ENCODE data around the gene RPL22.
"Not testable (repeated sequence)": the region's sequence is repeated elsewhere in the genome, so short reads cannot be mapped to it uniquely, and the experiment has no call there.

Gene RPL22

DNA sequence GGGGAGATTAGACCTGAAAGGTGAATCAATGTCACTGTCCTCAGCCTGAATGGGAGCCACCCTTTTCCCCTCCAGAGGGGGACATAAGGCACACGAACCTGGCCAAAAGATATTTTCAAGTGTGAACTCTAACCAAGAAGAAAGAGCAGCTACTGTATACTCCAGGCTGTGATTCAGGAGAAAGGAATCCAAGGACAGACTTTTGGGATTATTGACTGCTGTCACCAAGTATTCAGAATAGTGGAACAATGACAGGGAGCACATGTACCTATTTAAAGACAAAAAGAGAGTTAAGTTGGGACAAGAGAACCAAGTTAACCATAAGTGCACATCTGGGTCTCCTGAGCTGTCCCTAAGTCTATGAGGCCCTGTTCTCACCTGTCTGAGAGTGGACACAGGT, 34.0 kb upstream of the RPL22 start:
- no peak for DNase-seq

DNA sequence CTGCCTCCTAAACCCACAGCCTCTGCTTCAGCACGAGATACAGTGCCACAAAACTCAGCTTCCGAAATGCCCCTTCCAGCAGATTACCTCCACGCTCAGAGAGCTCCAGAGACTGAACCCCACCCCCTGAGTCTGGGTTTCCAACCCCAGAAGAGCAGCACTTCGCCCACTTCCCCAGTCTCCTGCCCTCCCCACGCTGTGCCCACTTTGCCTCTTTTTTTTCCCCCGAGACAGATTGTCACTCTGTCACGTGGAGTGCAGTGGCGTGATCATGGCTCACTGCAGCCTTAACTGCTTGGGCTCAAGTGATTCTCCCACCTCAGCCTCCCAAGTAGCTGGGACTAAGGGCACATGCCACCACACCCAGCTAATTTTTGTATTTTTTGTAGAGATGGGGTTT, 26.3 kb upstream of the RPL22 start:
- no peak for DNase-seq

DNA sequence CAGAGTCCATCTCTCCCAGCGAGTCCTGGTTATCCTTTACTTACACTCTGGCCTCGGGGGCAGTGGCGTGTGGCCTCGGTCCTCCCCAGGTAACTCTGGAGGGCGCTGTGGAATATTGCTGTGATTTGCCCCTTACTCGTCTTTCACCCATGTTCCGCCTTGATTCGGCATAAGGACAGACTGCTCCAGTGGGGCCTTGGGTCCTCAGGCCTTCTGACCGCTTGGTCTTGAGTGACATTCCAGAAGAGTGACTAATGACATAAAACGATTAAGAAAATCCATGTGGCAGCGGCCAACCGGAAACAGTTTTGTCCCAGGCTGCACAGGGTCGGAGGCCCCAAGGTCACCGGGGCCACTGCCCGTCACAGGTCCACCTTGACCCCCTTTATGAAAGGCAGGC, 25.3 kb upstream of the RPL22 start:
- DNase-seq = no peak

DNA sequence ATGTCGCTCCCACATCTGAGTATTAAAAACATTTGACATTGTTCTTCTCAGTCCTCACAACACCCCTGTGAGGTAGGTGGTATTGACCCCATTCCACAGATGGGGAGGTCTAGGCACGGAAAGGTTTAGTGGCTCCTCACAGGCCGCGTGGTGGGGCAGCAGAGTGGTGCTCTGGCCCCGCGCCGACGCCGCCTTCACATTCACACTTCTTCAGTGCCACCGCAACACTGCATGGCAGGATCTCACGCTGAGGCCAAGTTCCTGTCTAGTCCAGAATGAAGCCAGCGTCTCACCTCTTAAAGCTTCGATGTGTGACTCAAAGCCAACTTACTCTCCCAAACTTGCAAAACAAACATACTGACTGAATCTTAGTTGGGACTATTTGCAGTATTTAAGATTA, 24.2 kb upstream of the RPL22 start:
- DNase-seq = no peak

DNA sequence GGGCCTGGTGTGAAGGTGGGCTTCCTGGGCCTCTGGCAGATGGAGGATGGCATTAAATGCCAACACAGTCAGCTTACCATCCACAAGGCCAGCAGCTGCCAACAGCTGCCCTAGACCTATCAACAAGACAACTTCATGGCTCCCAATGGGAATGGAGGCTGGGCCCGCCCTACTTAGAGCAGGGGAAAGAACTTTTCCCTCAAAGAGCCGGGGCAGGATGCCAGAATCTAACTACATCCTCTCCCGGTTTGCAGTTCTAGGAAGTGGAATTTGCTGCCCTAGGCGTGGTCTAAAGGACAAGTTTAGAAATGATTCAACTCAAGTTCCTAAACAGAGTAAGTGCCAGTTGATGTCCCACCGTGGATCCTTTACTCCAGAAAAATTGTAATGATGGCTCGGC, 23.2 kb upstream of the RPL22 start:
- no peak for DNase-seq

DNA sequence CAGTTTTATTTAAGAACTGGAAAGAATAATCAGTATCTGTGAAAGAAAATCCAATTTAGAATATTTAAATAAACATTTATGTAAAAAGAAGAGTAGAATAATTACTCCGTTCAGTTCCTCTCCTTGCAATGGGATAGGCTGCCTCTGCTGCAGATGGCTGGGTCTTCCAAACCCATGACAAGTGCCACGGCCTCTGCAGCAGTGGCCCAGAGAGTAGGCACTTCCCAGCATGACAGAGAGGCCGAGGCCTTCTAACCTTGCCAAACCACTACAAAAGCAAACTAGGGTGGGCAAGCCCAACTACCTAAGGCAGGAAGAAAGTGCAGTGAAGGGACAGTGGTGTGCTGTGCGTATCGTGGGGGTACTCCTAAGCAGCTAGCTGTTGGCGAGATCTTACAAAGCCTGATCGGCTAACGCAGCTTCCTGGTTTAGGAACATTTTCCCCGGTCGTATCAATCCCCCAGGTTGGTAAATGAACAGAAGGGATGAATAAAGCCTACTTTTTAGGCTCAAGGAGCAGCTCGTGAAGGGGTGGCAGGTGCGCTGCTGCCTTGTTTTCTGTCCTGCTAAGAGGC, 21.9 kb upstream of the RPL22 start:
- no peak for DNase-seq

DNA sequence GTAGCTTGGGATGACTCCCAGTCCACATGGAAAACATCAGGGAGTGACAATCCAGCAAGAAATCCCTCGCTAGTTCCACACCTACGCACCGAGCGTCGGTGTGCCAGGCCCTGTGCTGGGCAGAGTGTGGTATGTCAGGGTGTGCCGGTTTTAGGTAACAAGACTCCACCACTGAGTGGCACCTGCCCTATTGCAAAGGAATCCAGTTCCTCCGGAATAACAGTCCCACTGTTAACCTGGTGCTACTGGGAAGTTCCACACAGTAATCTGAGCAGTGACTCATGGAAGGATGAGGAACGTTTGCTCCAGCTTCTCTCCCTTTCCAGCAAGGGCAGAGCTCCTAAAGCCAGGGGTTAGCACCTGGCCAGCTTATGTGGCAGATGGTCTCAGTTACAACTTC, 20.8 kb upstream of the RPL22 start:
- DNase-seq = no peak

DNA sequence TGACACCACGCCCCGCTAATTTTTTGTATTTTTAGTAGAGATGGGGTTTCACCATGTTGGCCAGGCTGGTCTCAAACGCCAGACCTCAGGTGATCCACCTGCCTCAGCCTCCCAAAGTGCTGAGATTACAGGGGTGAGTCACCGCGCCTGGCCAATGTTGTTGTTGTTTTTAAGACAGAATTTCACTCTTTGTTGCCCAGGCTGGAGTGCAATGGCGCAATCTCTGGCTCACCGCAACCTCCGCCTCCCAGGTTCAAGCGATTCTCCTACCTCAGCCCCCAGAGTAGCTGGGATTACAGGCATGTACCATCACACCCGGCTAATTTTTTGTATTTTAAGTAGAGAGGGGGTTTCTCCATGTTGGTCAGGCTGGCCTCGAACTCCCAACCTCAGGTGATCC, 20.2 kb upstream of the RPL22 start:
- not testable (repeated sequence) for DNase-seq

DNA sequence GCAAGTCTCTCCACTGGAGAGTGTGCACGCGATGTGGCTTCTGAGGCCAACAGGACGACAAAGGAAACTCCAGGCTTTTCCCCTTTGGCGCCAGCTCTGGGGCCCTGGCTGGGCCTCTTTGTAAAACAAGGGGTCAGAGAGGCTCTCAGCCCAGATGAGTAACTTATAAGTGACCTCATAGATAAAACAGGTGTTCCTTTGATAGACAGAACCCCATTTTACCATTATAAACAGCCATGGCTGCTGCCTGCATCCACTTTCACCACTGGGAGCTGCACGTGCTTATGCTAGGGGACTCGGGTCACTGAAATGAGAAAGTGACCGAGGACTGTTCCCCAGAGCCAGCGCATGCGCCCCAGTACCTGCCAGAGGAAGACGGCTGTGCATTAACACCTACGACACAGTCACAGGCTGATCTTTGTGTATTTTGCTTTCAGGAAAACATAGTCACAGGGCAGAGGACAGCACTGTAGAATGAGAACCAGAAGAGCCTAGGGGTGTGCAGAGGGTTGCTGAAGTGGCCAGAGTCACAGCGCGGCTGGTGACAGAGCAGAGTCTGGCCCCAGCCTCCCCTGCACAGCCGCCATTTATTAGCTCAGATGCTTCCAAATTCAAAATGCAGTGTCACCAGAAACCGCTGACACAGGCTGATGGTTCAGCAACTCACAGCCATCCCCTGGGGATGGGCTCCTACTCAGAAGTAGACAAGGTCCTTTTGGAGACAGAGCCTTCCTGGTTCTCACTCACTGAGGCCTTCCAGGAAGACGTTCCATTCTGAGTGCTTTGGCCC, 19.2 kb upstream of the RPL22 start:
- DNase-seq = no peak

DNA sequence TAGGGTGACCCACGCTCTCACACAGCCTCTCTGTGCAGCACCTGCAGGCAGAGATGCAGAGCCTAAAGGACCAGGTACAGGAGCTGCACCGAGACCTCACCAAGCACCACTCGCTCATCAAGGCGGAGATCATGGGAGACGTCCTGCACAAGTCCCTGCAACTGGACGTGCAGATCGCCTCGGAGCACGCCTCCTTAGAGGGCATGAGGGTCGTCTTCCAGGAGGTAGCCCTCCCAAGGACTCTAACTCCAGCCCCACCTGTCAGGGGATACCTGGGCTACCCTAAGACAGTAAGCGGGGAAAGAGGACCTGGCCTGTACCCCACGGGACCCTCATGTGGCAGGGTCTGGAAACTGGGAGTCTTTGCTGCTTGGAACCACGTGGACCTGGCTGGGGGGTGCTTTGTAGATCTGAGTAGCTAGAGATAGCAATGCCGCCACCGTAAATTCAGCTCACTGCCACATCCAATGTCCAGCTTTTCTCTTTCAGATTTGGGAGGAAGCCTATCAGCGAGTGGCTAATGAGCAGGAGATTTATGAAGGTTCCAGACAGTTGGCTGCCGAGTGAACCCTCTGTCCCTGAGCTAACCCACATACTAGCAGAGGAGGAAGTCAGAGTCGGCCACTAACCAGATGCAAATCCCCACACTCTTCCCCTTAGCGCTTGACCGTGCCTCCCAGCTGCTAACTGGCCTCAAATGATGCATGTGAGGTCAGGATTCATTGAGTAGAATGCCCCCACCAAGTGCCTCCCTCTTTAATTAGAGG, 13.0 kb upstream of the RPL22 start:
- DNase-seq = no peak

DNA sequence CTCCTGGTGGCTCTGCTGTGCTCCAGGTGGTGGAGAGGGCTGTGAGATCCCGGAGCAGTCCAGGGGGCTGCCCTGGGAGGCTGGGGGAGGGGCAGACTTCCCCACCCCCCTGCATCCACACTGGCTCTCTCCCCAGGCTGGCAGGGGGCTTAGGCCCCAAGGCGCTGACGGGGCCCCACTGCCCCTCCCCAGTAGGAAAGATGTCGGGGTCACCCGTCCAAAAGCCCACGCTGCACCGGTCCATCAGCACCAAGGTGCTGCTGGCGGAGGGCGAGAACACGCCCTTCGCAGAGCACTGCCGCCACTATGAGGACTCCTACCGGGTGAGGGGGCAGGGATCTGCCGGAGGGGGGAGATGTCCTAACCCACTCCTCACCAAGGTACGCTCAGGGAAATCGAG, 12.3 kb upstream of the RPL22 start:
- DNase-seq = no peak

DNA sequence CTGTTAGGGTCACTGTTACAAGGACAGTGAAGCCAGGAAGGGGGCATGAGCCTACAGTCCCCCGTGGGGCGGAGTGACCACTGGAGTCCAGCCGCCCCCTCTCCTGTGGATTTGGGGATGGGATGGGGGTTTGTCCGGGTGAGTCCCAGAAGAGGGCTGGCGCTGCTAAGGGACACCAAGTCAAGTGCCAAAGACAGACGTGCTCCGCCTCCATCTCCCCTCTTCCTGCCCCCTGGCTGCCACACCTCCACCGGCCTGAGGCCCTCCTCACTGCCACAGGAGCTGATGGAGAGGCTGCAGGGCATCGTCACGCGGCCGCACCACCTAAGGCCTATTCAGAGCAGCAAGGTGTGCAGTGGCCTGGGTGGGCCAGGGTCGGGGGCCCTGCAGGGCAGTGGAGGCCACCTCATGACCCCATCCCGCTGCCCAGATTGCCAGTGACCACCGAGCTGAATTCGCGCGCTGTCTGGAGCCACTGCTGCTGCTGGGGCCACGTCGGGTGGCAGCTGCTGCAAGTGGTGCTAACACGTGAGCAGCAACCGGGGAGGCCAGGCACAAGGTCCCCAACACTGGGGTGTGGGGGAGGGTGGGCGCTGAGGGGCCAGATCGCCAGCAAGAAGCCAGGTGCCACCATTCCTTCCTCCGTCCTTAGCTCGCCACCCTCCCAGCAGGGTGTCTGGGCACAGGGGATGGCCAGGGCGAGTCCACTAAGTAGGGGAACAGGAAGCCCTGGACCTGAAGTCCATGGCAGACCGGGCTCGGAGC, 11.4 kb upstream of the RPL22 start:
- DNase-seq = no peak

DNA sequence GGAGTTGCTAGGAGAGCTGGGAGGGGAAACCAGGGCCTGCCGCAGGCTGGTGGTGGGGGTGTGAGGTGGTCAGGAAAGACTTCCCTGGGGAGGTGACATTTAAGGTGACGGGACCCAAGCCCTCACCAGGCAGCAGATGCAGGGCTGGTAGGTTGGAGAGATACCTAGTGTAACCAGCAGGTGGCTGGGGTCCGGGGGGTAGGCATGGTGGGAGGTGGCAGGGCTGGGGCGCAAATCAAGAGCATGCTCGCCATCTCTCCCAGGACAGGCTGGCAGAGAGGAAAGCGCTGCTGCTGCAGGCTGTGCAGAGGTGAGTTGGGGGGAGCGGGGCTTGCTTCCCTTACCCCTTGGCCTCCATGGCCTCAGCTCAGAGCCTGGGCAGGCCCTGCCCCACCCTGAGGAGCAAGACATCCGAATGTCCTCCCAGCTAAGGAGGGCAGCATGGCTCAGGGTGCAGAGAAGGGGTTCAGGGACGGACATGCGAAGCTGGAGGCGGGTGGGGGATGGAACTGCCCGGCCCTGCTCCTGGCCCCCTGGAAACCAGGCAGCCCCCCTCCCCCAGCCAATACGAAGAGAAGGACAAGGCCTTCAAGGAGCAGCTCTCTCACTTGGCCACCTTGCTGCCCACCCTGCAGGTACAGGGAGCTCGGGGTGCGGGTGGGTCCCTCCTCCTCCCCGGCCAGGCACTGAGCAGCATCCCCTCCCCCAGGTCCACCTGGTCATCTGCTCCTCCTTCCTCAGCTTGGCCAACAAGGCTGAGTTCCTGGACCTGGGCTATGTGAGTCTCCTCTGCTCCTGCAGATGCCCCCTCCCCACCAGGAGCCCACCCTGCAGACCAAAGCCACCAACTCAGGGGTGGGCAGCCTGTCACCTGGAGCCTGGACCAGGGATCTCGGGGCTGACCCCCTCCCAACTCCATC, 10.5 kb upstream of the RPL22 start:
- no peak for DNase-seq

DNA sequence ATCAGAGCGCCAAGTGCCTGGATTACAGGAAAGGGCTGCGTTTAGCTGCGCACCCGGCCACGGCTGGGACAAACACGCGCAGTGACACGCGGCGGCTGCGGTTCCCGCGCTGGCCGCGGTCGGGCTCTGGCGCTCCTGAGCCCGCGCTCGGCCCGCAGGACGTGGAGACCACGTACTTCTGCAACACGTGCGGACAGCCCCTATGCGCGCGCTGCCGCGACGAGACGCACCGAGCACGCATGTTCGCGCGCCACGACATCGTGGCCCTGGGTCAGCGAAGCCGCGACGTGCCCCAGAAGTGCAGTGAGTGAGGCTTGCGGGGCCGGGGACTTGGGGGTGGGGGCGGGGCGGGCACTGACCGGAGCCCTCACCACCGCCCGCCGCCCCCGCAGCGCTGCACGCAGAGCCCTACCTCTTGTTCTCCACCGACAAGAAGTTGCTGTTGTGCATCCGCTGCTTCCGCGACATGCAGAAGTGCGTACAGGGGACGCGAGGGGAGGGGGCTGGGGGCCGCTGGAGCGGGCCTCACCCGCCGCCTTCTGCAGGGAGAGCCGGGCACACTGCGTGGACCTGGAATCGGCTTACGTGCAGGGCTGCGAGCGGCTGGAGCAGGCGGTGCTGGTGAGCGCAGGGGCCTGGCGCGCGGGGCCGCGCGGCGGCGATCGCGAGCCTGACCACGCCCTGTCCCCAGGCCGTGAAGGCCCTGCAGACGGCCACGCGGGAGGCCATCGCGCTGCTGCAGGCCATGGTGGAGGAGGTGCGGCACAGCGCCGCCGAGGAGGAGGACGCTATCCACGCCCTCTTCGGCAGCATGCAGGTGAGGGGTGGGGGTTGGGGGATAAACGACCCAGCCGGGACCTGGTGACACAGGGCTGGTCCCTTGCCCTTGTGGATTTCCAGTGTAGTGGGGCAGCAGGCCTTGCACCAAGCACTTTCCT, 9.6 kb upstream of the RPL22 start:
- DNase-seq = no peak

DNA sequence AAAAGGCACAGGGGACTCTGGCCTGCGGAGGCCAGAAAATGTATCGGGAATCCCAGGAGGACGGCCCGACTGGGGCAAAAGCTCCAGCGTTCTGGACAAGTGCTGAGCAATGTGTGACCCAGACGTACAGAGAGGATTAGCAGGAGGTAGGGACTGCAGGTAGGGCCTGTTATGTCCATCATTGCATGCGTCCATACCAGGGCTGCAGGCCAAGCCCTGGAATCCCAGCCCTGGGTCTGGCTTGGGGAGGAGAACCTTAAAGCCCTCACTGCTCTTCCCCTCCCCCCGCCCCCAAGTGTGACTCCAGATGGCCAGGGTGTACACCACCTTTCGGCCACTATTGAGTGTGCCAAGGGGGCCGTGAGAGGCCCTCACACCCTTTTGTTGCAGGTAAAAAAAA, 8.5 kb upstream of the RPL22 start:
- DNase-seq = no peak

DNA sequence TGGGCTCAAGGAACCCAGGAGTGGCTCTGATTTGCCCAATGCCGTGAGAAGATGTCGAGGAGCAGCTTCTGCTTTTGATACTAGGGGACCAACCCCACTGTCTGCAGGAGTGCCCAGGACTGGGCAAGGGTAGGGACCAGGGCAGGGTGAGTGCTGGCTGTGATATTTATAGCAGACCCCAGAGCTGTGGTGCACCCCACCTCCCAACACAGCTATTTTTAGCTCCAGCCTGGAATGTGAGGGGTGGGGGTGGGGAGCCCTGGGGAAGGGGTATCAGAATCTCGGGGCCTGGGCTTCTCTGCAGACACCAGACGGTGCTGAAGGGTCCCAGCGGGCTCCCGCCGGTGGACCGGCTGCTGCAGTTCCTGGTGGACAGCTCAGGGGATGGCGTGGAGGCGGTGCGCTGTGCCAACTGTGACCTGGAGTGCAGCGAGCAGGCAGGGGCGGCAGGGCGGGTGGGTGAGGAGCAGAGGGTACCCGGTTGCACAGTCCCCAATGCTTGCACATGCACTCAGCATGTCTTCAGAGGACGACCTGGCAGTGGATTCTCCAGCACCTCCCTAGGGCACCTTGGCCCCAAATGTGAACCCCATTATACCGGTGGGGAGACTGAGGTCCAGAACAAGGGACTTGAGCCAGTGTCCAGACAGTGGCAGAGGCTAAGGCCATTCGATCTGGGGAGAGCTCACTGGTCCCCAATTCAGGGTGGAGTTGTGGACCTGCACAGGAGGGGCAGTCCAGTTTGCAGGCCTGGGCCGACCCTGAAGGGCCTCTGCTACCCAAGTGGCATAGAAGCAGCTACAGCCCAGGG, 7.9 kb upstream of the RPL22 start:
- no peak for DNase-seq

DNA sequence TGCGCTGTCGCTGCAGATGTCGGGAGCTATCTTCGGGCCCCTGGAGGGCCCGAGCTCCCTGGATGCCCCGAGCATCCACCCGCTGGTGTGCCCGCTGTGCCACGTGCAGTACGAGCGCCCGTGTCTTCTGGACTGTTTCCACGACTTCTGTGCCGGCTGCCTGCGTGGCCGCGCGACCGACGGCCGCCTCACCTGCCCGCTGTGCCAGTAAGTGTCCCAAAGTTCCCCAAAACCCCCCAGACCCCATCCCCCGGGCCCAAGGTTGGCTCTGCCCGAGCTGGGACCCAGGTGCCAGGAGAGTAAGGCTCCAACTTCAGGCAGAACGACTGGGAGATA, 7.1 kb upstream of the RPL22 start:
- DNase-seq = no peak

DNA sequence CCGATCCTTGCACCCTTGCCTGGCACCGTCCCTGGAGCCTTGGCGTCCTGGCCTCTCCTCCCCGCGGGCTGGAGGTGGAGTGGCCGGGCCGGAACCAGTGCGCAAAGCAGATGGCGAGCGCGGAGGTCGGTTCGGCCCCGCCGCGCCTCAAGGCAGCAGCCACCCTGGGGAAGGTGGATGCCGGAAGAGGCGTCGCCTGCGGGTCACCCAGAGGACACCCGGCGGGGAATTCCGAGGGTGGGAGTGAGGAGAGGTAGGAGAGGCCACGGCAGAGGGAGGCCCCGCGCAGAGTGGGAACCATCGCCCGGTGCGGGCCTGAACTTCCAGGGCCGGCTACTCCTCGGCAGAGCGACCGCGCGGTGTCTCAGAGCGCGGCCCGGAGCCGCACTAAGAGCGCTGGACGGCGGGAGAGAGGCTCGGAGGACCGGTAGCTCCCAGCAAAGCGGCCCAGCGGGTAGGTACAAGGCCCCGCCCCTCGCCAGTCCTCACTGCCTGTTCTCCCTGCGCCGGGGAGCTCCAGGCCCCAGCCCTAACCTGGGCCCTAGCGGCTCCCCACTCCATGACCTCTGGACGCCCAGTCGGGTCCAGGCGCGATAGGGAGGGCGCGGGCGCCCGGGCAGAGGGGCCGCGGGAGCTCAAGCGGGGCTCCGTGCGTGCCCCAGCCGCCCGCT, 6.6 kb upstream of the RPL22 start, which contains the start of gene RNF207:
Gene RNF207, plus strand, starts transcription at position 271 of the 671 bp plus-strand sequence. CDS start 417 bp downstream, outside the sequence.
- DNase-seq = peak; percentile 59

DNA sequence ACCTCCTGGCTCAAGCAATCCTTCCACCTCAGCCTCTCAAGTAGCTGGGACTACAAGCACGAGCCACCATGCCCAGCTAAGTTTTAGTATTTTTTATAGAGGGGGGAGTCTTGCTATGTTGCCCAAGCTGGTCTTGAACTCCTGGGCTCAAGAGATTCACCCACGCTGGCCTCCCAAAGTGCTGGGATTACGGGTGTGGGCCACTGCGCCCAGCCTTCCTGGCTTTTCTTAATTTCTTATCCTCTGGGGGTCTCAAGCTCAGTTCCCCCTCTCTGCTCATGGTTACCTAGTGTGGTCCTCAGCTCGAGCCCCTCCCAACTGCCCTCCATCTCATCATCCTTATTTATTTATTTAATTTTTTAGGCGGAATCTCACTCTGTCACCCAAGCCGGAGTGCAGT, 2.9 kb upstream of the RPL22 start:
- no peak for DNase-seq

All from central memory CD4-positive, alpha-beta T cell (primary cell).